GM18519 (cell line): ENCODE data around the gene CCM2.
"Not testable (repeated sequence)": the region's sequence is repeated elsewhere in the genome, so short reads cannot be mapped to it uniquely, and the experiment has no call there.

ENCODE experiments used
- ATAC-seq: cut with Tn5 transposase; IDR thresholded peaks from one replicate; pipeline ENCODE4 v1.9.1; 2021; ENCODE audit warnings: mild to moderate bottlenecking, moderate library complexity; ENCODE audit not compliant: unreplicated experiment, low FRiP score

The CCM2 gene

DNA sequence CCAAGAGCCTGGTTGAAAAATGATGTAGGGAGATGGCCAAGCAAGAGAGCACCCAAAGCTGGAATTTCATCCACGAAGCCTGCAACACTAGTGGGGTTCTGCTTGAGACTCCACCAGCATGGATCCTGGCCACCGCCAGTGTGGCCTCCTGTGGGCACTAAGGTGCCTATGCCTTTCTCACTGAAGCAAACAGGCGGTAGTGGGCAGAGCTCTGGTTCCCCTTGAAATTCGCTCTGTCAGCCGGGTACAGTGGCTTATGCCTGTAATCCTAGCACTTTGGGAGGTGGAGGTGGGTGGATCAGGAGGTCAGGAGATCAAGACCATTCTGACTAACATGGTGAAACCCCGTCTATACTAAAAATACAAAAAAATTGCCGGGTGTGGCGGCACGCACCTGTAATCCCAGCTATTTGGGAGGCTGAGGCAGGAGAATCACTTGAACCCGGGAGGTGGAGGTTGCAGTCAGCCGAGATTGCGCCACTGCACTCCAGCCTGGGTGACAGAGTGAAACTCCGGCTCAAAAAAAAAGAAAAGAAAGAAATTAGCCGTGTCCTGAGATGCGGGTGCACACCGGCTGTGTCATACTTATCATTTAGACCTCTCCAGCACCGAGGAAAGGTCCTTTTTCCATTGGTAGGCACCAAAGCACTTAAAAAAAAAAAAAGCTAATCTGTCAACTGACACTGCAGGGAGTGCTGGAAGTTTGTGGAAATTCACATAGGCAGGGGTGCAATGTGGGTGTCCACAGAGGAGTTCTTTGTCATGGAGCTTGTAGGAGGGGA, 28.3 kb downstream of the CCM2 start:
- ATAC-seq = no peak

DNA sequence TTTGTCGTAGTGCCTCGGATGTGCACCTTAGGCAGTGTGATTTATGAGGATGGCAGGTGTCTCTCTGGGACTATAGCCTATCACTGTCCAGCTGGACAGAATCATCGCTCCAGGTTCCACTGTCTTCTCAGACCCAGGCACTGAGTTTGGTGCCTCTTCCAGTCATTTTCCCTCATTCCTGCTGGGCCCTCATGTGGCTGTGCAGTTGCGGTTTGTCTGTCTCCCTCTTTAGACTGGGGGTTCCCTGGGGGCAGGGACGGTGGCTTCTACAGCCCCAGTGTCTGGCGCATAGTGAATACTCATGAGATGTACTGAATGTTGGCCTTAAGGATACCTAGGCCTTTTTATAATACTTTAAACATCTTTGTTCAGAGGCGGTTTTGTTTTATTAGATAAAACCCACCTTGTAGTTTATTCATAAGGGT, 28.9 kb downstream of the CCM2 start:
- no peak for ATAC-seq

DNA sequence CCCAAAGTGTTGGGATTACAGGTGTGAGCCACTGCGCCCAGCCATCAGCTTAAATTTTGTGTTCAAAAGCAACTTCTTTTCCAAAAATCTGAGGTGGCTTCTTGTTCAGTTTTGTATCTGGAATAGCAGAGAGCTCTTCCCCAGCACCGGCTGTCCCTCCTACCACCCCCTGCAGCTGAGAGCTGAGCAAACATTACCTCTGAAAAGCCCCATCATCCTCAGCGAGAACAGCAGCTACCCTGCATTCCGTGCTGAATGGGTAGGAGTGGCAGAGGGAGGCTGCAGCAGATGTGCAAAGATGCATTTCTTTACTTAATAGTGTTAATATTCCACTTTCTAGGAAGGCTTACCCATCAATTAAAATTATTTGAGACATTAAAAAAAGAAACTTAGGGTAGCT, 31.8 kb downstream of the CCM2 start:
- no peak for ATAC-seq

DNA sequence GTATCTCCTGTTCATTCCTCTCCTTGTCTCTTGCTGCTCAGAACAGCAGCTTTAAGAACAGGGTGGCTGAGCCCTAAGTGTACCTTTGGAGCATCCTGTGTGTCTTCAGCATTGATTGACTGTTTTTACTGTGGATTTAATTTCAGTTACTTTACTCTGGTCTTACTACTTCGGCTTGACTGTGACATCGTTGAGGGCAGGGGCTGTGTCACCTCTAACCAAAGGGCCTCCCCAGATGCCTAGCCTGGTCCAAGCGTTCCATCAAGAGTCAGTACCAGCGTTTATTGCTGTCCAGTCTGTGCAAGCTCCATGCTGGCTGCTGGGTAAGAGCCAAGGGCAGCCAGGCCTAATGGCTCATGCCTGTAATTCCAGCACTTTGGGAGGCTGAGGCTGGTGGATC, 32.4 kb downstream of the CCM2 start:
- ATAC-seq = no peak

DNA sequence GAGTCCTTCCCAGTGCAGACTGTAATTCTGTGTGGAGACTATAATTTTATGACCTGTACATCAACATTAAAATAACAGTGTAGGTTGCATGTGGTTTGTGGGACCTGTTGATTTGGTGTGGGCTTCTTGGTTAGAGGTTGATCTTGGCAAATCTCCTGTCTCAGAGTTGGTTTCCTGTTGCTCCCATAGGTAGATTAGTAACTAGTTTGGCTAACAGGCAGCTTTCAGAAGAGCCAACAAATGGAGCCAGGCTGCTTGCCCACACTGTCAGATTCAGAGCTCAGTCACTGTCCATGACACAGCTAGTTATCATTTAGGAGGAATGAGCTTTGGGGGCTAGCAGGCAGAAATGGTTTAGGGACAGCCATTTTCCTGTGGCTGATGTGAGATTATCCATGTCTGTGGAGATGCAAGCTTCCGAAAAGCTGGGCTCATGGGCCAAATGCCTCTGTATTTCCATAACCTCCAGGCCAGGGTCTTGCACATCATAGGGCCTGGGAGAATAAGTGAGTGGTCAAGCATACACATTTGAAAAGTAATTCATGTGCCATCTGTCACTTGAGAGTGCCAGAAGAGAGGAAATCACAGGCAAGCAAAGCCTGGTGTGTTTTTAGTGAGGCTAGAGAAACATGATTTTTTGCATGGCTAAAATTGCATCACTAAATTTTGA, 33.4 kb downstream of the CCM2 start:
- ATAC-seq = no peak

DNA sequence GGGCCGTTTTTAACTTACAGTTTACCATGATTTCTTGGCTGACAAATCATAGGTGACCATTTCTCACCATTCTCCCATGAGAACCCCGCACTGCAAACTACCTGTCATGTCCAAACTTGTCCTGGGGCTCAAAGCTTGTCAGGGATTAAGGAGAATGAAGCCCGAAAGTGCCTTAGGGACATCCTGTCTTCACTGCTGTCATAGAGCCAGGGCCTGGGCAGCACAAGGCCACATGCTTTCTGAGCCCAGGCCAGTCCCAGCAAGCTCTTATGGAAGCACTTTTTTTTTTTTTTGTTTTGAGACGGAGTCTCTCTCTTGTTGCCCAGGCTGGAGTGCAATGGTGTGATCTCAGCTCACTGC, 33.9 kb downstream of the CCM2 start:
- ATAC-seq = no peak

DNA sequence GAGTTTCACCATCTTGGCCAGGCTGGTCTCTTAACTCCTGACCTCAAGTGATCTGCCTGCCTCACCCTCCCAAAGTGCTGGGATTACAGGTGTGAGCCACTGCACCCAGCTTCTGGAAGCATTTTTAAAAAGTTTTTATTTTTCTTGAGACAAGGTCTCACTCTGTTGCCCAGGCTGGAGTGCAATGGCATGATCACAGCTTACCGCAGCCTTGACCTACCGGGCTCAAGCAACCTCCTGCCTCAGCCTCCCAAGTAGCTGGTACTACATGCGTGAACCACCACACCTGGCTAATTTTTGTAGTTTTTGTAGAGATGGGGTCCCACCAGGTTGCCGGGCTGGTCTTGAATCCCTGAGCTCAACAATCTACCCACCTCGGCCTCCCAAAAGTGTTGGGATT, 34.7 kb downstream of the CCM2 start:
- not testable (repeated sequence) for ATAC-seq

DNA sequence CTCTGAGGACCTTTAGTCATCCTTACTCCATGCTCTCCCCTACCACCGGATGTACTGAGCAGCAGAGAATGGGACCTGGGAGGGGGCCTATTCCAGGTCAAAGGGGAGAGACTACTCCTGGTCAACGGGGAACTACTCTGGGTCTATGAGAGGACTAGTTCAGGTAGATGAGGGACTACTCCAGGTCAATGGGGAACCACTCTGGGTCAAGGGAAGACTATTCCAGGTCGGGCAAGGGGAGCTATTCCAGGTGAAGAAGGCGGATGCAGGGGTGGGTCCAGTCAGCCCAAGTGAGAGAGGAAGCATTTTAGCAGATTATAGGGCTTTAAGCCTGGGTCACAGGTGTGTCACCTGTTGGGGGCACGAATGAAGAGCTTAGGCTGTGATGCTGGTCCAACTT, 35.4 kb downstream of the CCM2 start:
- no peak for ATAC-seq

DNA sequence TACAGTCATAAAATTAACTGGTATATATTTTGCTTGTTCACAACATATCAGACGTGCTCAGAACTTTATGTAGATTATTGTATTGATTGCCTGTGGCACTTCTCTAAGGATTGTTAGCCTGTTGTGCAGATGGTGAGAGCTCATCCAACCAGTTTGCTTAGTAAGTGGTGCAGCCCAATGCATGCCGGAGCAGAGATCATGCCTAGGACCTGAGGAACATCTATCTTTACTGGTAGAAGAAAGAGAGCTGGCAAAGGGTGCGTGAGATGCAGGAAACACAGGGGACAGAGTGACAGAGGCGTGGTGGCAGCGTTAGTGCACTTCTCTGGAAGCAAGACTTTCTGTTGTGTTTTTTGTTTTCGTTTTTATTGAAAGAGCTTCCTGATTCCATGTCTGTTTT, 35.9 kb downstream of the CCM2 start:
- no peak for ATAC-seq

DNA sequence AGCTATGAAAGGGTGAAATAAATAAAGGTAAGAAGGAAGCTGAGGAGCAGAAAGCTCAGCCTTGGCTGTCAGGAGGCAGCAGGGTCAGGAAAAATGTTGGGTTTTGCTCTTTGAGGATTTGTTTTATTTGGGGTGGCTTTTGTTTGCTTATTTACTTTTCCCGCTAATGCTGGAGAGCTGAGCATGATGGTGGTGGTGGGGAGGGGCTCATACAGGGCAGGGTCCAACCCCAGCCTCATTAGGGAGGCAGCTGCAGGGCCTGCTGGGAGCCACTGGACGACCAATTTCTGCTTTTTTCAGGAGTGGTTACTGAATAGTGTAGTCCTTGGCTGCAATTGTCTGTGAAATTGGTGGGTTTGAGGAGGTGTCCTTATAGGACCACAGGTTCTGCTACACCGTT, 36.3 kb downstream of the CCM2 start:
- ATAC-seq = no peak

DNA sequence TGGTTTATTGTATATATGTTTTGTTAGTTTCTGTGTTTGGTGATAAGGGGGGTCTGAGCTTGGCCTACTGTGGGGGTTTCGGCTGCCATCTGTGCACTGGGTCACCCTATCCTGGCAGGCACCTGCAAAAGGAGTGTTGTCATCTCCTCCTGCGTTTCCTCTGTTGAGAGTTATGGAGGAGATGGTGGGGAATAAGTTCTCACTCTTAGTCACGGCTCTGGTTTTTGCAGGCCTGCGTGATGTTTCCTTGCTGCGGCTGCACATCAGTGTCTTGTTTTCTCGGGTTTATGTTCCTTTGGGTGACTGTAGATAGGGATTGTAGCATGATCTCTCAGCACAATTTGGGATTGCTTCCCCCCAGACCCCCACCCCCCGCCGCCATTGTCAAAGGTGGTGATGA, 36.8 kb downstream of the CCM2 start:
- ATAC-seq = no peak

DNA sequence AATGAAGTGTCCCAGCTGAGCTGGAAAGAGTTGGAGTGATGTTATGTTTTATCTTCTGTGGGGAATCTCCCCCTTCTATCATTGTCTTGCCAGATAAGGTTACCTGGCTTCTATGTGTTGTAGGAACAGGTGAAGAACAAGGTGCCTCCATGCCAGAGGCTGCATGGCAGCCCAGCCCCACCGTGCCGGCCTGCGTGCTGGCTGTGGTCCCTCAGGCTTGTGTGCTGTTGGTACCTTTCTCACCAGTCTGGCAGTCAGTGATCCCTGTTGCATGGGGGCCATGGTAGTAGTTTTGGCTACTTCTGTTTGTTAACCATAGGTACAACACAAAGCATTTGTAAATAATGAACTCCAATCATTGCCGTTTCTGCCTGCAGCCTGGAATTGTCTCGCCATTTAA, 37.9 kb downstream of the CCM2 start:
- ATAC-seq = no peak

DNA sequence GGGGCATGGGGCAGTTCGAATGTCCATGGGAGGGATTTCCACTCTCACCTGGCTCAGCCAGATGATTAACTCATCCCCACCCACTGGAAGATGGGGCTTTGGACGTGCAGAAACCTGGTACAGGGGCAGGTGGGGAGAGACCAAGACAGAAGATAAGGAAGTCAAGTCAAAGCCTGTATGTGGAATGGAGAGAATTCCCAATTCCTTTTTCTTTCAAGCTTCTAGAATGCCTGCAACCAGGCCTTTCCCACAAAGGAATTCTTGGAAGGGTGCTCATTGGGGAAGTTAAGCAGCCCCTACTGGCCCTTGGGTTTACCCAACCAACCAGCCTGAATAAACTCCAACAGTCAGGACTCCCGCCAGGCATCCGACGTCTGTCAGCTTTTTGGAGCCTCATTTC, 39.1 kb downstream of the CCM2 start:
- ATAC-seq = no peak

DNA sequence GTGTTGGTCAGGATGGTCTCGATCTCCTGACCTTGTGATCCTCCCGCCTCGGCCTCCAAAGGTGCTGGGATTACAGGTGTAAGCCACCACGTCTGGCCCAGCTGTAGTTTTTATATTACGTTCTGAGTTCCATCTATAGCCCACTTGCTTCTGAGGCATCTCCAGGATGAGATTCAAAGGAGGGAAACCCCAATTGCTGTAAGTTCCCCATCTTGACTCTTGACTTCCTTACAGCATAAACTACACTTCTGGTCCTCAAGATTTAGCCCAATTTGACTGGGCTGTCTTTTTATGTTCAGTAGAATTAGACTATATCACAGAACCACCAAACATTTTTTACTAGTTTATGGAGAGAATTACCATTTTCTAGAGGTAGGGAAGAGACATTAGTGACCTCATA, 44.3 kb downstream of the CCM2 start:
- no peak for ATAC-seq

DNA sequence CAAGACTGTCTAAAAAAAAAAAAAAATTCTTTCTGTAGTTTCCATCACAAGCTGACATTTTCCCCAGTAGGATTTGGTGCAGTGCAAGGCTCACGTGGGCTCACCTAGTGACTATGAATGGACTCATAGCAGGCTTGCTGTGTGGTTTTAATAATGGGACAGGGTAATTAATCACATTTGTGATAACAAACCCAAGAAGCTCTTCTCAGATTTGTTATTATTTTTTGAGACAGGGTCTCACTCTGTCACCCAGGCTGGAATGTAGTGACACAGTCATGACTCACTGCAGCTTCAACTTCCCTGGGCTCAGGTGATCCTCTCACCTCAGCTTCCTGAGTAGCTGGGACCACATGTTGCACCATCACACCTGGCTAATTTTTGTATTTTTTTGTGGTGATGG, 48.7 kb downstream of the CCM2 start:
- ATAC-seq = no peak

DNA sequence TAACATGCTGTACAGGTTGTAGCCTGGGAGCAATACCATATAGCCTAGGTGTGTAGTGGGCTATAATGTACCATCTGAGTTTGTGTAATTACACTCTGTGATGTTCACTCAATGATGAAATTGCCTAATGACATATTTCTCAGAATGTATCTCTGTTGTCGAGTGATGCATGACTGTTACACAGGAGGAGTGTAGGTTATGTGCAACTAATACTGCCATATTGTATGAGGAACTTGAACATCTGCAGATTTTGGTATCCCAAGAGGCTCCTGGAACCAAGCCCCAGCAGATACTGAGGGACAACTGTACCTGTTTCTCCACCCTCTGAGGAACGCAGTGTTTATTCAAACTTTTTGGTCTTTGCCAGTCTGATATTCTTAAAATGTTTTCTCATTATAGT, 50.2 kb downstream of the CCM2 start:
- no peak for ATAC-seq

DNA sequence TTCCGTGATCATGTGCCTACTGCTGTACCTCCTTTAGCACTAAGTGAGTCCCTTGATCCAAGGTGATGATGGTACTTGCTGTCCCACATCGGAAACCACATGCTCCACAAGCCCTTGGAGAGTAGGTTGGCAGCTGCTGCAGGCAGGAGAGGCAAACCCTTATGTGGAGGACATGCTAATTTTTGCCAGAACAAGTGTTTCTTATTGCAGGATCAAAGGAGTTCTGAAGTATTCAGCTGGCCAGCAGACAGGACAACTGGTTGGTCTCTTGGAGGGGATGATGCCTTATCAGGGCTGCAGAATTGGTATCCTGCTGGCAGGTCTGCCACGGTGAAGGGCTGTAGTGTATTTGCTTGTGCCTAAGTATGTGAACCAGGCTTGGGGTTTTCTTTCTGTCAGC, 52.0 kb downstream of the CCM2 start:
- no peak for ATAC-seq

DNA sequence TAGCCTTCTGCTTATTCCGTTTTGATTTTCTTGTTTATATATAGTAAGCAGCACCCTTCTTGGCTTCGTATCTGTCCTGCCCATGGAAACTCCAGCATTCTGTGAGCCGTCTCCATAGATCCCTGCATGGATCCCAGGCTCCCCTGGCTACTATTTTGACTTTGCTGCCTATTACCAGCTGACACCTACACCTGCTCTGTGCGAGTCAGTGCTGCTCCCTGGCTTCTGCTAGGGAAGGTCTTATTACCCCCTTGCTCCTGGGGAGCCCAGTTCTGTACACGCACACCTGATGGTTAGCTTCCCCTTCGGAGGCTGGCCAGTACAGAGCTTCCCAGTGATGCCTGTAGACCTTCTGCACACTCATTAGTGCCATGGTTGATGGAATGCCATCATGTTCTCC, 53.4 kb downstream of the CCM2 start:
- ATAC-seq = no peak

DNA sequence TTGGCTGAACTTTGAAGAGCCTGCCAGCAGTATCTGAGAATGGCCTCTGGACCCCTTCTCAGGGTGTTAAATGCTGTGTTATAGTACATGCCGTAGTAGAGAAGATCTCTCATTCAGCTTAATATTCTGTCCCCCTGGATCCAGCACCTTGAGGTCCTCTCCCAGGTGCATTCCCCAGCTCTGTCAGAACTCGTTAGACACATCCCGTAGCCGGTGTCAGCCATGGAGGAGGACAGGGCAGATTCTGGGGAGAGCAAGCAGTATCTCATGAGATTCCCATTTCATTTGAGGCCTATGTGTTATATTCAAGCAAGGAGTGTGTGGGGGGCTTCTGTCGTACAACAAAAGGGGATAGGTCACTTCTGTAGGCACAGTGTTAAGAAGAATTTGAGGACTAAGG, 53.9 kb downstream of the CCM2 start:
- no peak for ATAC-seq

DNA sequence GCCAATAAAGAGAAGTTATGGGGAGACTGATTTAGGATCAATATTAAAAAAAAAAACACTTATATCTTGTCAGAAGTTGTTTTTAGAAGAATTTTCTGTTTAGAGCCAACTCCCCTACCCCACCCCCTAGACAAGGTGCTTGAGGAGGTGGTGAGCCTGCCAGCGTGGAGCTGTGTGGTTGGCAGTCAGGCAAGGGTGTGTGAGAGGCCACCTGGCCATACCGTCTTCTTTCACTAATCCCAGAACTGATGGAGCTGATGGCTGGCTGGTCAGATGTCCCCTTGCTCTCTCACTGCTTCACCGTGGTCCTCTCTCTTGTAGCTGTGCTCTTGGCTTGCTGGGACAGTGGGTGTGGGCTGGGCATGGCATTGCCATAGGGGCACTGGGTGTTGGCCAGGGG, 54.4 kb downstream of the CCM2 start:
- ATAC-seq = no peak

DNA sequence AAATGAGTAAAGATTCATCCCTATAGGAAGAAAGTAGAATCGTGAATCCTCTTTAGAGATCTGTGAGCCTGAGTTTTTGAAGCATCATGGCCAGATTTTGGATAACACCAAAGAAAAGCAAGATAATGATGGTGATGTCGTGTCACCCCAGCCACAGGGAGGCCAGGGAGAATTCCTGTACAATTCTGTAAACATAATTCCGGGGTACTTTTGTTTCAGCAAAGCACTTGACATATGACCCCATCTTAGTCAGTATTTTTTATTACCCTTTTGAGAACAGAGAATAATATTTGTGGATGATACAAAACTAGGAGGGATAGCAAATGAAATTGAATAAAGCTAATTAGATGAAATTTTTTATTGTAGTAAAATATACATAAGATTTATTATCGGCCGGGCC, 55.0 kb downstream of the CCM2 start:
- no peak for ATAC-seq

DNA sequence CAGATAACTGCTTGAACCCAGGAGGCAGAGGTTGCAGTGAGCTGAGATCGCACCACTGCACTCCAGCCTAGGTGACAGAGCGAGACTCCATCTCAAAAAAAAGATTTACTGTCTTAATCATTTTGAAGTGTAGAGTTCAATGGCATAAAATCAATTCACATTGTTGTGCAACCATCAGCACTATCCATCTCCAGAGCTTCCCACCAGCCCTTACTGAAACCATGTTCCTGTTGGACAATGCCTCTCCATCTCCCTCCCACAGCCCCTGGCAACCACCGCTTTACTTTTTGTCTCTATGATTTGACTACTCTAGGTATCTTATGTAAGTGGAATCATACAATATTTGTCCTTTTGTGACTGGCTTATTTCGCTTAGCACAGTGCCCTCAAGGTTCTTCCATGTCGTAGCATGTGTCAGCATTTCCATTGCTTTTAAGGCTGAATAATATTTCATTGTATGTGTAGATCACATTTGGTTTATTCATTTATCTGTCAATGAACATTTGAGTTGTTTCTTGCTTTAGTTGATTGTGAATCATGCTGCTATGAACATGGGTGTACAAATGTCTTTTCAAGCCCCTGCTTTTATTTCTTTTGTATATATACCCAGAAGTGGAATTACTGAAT, 55.7 kb downstream of the CCM2 start:
- no peak for ATAC-seq
